Measurements from ENCODE around the gene BTN3A1. TPM values are rescaled to one million over a fixed set of nuclear protein-coding genes. Genes with fewer than 3 reads are reported as not detected.
A peak's percentile ranks its signal among the peaks of the same experiment; 100 is the strongest.

BTN3A1 gene
- total and polyA plus RNA-seq, 2 of the 13 experiments (the other 11 are each of a cell fraction or from before 2014, with no cell fraction given), result 13.3 to 14.0 TPM

- TF ChIP-seq, protein P1, sequence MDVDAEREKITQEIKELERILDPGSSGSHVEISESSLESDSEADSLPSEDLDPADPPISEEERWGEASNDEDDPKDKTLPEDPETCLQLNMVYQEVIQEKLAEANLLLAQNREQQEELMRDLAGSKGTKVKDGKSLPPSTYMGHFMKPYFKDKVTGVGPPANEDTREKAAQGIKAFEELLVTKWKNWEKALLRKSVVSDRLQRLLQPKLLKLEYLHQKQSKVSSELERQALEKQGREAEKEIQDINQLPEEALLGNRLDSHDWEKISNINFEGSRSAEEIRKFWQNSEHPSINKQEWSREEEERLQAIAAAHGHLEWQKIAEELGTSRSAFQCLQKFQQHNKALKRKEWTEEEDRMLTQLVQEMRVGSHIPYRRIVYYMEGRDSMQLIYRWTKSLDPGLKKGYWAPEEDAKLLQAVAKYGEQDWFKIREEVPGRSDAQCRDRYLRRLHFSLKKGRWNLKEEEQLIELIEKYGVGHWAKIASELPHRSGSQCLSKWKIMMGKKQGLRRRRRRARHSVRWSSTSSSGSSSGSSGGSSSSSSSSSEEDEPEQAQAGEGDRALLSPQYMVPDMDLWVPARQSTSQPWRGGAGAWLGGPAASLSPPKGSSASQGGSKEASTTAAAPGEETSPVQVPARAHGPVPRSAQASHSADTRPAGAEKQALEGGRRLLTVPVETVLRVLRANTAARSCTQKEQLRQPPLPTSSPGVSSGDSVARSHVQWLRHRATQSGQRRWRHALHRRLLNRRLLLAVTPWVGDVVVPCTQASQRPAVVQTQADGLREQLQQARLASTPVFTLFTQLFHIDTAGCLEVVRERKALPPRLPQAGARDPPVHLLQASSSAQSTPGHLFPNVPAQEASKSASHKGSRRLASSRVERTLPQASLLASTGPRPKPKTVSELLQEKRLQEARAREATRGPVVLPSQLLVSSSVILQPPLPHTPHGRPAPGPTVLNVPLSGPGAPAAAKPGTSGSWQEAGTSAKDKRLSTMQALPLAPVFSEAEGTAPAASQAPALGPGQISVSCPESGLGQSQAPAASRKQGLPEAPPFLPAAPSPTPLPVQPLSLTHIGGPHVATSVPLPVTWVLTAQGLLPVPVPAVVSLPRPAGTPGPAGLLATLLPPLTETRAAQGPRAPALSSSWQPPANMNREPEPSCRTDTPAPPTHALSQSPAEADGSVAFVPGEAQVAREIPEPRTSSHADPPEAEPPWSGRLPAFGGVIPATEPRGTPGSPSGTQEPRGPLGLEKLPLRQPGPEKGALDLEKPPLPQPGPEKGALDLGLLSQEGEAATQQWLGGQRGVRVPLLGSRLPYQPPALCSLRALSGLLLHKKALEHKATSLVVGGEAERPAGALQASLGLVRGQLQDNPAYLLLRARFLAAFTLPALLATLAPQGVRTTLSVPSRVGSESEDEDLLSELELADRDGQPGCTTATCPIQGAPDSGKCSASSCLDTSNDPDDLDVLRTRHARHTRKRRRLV (CRISPR knock-in tag; IDR thresholded peaks at IDR 0.05), result no peak
- no peak for TF ChIP-seq TBX2 (CRISPR knock-in tag; IDR thresholded peaks at IDR 0.05; ENCODE audit: borderline replicate concordance)
- TF ChIP-seq CHD4 (IDR thresholded peaks at IDR 0.05; ENCODE audit: borderline replicate concordance, low read length), result 0 out of 2 replicates have a peak, but pooled peaks have one; percentile 6
- TF ChIP-seq ZNF788 (CRISPR knock-in tag; IDR thresholded peaks at IDR 0.05; ENCODE audit: borderline replicate concordance), result peak; percentile 2; the same call in 1 of the 2 replicates
- no peak for TF ChIP-seq CEBPZ (IDR thresholded peaks at IDR 0.05; ENCODE audit: low read length)
- no peak for TF ChIP-seq ZNF256 (CRISPR knock-in tag; conservative IDR thresholded peaks at IDR 0.05)
- no peak for TF ChIP-seq ZFP36L2 (CRISPR knock-in tag; IDR thresholded peaks at IDR 0.05)
- TF ChIP-seq MAZ (IDR thresholded peaks at IDR 0.05; ENCODE audit: borderline replicate concordance, low read depth, low read length), result no peak
- TF ChIP-seq MAZ (CRISPR knock-in tag; IDR thresholded peaks at IDR 0.05; ENCODE audit: low read depth), result 0 out of 2 replicates have a peak, but pooled peaks have one; percentile 20
- 0 out of 2 replicates have a peak, but pooled peaks have one; percentile 1 for TF ChIP-seq ZMYM4 (CRISPR knock-in tag; IDR thresholded peaks at IDR 0.05)
- TF ChIP-seq ZNF572 (CRISPR knock-in tag; IDR thresholded peaks at IDR 0.05), result no peak
- no peak for TF ChIP-seq ZBTB2 (CRISPR knock-in tag; IDR thresholded peaks at IDR 0.05; ENCODE audit: low read depth)
- no peak for TF ChIP-seq ZNF235 (CRISPR knock-in tag; IDR thresholded peaks at IDR 0.05; ENCODE audit: borderline replicate concordance)
These were observed 36.5 kb upstream of the BTN3A1 start (continued) for GRCh38 chr6:26365633-26365995.
